Measurements from ENCODE around the gene DHX30.
"Not testable (repeated sequence)": the region's sequence is repeated elsewhere in the genome, so short reads cannot be mapped to it uniquely, and the experiment has no call there.

The DHX30 gene

DNA sequence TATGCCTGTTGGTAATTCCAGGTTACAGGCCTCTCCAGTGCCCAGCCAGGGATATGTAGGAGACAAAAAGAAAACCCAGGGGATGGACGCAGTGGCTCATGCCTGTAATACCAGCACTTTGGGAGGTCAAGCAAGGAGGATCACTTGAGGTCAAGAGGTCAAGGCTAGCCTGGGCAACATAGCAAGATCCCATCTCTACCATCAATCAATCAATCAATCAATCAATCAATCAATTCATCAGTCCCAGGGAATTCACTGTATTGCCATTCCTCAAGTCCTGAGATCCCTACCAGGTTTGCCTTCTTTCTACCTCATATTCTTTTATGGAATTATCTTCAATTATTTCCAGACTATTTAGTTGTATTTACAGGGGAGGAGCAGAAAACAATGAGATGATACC lies 82.2 kb downstream of the DHX30 start:
- DNase-seq, result no peak

DNA sequence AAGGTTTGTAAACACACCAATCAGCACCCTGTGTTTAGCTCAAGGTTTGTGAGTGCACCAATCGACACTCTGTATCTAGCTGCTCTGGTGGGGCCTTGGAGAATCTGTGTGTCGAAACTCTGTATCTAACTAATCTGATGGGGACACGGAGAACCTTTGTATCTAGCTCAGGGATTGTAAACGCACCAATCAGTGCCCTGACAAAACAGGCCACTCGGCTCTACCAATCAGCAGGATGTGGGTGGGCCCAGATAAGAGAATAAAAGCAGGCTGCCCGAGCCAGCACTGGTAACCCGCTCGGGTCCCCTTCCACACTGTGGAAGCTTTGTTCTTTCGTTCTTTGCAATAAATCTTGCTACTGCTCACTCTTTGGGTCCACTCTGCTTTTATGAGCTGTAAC lies 85.1 kb downstream of the DHX30 start:
- not testable (repeated sequence) for DNase-seq

DNA sequence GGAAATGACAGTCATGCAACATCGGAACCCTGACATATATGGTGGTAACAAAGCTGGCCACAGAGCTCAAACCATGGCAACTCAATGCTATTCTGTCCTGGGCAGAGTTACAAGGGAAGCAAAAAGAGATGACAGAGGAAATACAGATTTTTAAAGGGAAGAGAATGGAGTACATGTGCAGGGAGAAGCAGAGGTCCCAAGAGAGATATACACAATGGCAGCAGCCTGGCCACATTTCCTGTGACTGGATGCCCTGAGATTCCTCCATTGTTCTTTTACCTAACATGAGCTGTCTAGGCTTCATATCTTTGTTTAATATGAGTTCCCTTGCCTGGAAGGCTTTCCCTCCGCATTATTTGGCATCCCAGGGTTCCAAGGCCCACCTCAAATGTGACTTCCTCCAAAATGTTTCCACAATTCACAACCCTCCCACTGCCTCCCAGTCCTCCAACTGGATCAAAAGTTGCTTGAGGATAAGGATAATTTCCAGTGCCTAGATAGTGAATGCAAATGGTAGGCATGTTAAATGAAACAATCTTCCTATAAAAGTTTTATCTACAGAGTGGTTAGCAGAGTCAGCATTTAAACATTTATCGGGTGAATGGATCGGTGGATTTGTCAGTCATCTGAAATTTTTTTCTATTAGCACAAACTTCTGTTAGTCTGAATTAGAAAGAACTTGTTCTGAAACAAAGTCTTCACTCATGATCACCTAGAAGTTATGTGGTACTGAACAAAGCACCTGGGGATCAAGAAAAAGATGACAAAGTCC lies 86.2 kb downstream of the DHX30 start:
- no peak for DNase-seq

DNA sequence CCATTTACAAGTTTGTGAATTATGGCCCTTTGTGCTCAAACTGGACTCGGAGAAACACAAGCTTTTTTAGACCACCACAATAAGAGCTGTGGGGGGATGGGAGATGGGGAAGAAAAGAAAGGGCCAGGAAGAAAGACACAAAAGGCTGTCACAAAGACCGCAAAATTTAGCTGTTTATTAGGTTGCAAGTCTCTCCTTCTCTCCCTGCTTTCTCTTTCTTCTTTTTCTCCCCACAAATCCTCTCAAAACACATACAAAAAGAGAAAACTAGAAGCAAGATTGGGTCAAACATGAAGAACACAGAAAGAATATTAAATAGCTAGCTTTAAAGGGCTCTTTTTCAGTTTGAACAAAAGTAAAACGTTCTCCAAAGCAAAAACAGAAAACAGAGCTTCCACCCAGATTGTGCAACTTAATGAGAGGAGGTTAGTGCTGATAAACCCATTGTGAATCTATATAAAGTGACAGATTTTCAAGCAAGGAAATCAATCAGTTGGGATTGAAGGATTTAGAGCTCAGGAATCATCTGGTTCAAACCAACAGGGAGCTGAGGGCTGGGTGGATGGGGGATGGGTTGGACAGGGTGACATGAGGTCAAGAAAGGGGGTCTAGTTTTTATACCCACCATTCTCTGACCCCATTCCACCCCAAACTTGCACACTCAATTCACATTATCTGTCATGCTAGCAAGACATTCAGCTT lies 87.3 kb downstream of the DHX30 start:
- no peak for DNase-seq

DNA sequence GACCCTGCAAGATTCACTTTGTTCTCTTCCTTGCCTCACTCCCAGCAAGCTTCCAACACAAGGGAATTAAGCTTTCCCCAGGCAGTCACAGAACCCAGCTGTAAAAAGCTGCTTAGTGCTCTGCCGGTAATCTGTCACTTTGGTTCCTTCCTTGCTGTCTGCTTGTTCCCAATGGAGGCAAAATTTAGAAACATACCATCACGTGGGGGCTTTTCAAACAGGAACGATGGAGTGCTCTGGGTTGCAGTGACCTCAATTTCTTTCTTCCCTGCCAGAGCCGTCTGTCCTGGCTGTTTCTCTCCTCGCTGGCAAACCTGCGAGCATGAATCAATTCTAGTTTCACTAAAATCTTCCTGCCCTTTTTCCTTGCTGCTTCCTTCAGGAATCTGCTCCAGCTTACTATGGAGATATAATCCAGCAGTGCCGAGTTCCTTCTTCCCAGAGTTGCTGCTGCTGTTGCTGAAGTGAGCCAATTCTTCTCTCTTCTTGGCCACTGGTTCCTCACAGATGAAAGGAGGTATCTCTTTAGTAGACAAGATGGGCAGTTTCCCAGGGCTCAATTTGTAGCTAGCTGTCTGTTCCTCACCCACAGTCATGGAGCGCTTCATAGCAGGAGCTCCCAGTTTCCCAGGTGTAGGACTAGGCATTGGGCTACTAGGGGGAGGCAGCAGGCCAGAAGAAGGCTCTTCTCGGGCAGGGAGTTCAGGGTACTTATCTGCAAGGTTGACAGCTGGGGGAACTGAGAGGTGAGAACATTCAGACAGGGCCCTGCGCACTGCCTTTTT lies 88.1 kb downstream of the DHX30 start:
- no peak for DNase-seq

DNA sequence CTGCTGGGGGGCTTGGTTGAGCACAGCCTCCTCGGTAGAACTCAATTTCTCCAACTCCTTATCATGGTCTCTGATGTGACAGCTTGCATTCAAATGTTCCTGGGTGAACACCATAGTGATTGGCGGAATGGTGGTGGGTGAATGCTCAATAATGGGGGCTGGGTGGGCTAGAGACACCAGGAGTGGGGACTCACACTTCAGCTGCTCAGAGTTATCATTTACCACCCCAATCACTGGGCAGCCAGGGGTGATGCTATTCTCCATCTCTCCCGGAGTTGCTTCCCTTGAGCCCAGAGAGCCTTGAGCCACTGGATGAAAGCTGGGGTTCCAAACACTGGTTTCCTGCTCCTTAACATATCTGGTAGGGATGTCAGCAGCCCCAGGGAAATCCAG lies 88.7 kb downstream of the DHX30 start:
- DNase-seq, result no peak

DNA sequence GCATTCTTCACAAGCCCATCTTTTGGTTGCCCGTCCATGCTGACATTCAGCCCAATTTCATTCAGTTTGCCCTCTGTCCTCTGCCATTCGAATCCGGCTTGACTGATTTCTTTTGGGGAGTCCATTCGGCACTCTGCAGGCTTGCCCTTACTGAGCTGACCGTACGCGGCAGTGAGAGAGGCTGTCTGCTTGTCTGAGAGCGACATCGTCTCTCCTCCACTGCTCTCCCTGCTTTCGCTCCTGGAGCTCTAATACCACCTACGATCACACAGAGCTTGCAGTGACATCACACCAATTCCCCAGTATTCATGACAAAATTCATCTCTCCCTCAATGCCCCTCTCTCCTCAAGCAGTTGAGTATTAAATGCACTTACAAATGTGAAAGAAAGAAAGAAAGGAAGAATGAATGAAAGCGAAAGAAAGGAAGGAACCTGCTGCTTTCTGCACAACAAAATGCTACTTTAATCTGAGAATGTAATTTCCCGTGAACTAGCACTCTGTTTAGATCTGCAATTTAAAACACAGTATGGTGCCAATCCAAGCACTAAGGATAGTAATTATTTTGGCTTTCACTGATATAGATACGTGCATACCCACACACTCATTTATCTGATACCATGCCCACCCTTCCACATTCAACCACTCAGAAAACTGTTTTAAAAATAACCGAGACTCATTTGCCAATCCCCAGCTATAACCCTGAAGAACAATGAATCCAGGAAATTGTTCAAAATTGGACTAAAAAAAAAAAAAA lies 89.5 kb downstream of the DHX30 start:
- DNase-seq, result no peak

DNA sequence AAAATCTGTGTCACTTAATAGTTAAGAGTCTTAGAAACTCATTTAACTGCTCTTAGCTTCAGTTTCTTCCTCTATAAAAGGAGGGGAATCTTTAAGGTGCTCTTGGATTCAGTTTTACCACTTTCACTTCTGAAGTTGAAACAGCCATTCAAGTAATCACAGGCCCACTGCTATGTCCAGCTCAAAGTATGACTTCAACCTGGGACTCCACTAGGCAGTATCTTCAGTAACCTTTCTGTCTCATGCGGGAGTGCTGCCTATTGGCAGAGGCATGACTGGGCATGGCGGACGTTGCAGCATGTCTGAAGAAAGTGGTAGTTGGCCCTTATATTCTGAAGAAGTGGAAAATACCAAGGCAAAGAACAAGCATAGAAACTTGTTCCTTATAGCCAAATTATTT lies 92.3 kb downstream of the DHX30 start:
- DNase-seq, result no peak

DNA sequence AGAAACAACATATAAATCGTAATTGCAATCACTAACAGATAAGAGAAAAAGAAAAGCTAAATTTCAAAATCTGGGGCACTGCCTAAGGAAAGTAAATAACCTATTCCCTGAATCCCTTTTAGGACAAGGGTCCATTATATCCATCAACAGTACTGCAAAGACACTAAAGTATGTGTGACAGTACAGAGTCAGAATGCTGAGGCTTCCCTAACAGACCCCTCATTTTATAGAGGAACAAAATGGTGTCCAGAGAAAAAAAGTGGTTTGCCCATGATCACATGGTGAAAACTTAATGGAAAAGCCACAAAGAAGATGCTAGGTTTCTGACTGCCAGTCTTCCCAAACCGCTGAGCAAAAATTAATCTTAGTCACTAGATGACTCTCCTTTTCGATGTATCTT lies 93.8 kb downstream of the DHX30 start:
- no peak for DNase-seq

DNA sequence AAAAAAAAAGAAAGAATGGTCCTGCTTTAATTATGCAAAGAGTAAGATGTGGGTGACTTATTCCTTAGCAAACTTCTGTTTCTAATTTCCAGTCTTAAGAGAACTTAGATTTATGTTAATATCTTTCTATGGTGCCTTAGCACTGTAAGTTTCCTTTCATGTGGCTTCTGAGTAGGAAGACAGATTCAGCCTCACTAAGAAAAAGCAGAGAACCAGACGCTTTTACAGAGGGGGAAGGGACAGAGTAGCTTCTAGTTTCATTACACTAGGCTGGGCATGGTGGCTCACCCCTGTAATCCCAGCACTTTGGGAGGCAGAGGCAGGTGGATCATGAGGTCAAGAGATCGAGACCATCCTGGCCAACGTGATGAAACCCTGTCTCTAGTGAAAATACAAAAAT lies 95.0 kb downstream of the DHX30 start:
- no peak for DNase-seq

DNA sequence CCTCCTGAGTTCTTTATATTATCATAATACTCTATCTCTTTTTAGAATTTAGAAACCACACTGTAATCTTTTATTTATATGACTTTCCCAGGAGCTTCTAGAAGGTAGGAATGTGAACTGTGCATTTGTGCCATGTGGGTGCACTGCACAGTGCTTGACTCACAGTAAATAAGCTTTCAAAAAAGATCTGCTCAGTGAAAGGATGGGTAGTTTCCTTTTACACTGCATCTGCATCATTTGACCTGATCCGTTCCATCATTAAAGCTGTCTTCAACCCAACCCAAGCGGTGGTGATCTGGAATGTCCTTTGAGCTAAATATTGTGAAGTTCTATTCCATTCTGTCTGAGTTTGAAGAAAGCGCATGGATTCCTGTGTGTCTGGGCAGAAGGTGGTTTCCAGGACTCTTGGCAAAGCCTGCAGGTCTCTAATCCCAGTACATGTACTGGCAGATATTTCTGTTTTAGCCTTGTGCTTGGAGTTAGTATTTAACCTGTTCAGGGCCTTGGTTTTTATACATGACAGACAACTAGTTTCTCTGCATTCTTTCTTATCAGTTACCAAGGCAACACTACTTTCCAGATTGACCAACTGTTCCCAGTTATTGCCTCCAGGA lies 96.7 kb downstream of the DHX30 start:
- no peak for DNase-seq

Data from 8988T (cell line).